H1 (cell line): Measurements from ENCODE around the gene DDX47. TPM values are rescaled to one million over a fixed set of nuclear protein-coding genes. Genes with fewer than 3 reads are reported as not detected.

ENCODE experiments used
- CTCF ChIA-PET: fragments of 300-600 bp; sonication (Branson Sonifier 250); formaldehyde crosslinking; loops from one replicate; lab custom pipeline; 2021; ENCODE audit not compliant: partially characterized antibody; lab: Charles Lee
- POLR2A ChIA-PET: fragments of 300-600 bp; sonication (Branson Sonifier 250); formaldehyde crosslinking; loops from one replicate; lab custom pipeline; 2021; ENCODE audit warnings: inconsistent platforms; ENCODE audit not compliant: partially characterized antibody; lab: Charles Lee
- DNase-seq, 2 experiments: peaks; one replicate each; pipeline versions ENCODE4 v3.0.0 to v3.0.0-alpha.2; 2010 to 2022; ENCODE audit warnings: low spot score in 2 of 2, low read depth in 1 of 2, mixed read lengths in 1 of 2
- FAIRE-seq: peaks from 2 replicates; lab custom pipeline; 2011; peaks lifted over from hg19 to GRCh38; lab: Jason Lieb, UNC
- H2AFZ ChIP-seq: 2 replicates; pipeline ENCODE4 v1.8.1; 2012; ENCODE audit warnings: low read length, inconsistent platforms
- H2AK5ac ChIP-seq: 2 replicates; pipeline ENCODE4 v1.6.1; 2013; ENCODE audit warnings: low read depth, low read length
- H2BK120ac ChIP-seq: replicated peaks from 2 replicates; pipeline ENCODE3; 2013; ENCODE audit warnings: low read depth, low read length, inconsistent platforms
- H2BK12ac ChIP-seq: 2 replicates; pipeline ENCODE4 v1.6.1; 2013; ENCODE audit warnings: low read depth, low read length
- H2BK15ac ChIP-seq: 2 replicates; pipeline ENCODE4 v1.6.1; 2013; ENCODE audit warnings: low read length
- H2BK20ac ChIP-seq: 2 replicates; pipeline ENCODE4 v1.6.1; 2013; ENCODE audit warnings: low read length
- H2BK5ac ChIP-seq: 2 replicates; pipeline ENCODE4 v1.6.1; 2013; ENCODE audit warnings: low read depth, low read length
- H3K14ac ChIP-seq: 2 replicates; pipeline ENCODE4 v1.6.1; 2013; ENCODE audit warnings: inconsistent platforms; ENCODE audit not compliant: insufficient read length
- H3K18ac ChIP-seq: 2 replicates; pipeline ENCODE4 v1.6.1; 2013; ENCODE audit warnings: low read length; ENCODE audit errors: extremely low read depth
- H3K23ac ChIP-seq: 2 replicates; pipeline ENCODE4 v1.6.1; 2013; ENCODE audit warnings: inconsistent platforms; ENCODE audit not compliant: insufficient read length
- H3K23me2 ChIP-seq: 2 replicates; pipeline ENCODE4 v1.6.1; 2013; ENCODE audit warnings: low read depth, low read length
- H3K27ac ChIP-seq: 2 replicates; pipeline ENCODE4 v1.6.1; 2011; ENCODE audit warnings: low read depth, low read length, inconsistent platforms
- H3K27me3 ChIP-seq, 4 experiments: replicated peaks in 1 of 4; 1 replicate in 1 of 4; 2 replicates in 3 of 4; pipeline versions ENCODE4 v1.6.1 to v1.8.1; 2011 to 2013; ENCODE audit warnings: low read length in 3 of 4, mild to moderate bottlenecking in 3 of 4, inconsistent platforms in 2 of 4, mixed read lengths in 2 of 4, moderate library complexity in 1 of 4; ENCODE audit not compliant: control insufficient read depth in 3 of 4, insufficient read depth in 3 of 4; ENCODE audit errors: extremely low read depth in 1 of 4
- H3K36me3 ChIP-seq, 4 experiments: 2 replicates each; pipeline versions ENCODE4 v1.6.1 to v1.8.1; 2011 to 2013; ENCODE audit warnings: mild to moderate bottlenecking in 4 of 4, low read length in 3 of 4, moderate library complexity in 2 of 4, control low read depth in 1 of 4, inconsistent platforms in 1 of 4; ENCODE audit not compliant: insufficient read depth in 4 of 4, control insufficient read depth in 2 of 4
- H3K4ac ChIP-seq: replicated peaks from 2 replicates; pipeline ENCODE3; 2013; ENCODE audit warnings: low read length, low read depth, mixed read lengths, inconsistent platforms; ENCODE audit not compliant: insufficient read length
- H3K4me1 ChIP-seq, 4 experiments: replicated peaks in 1 of 4; 1 replicate in 1 of 4; 2 replicates in 3 of 4; pipeline versions ENCODE4 v1.6.1 to v1.8.1; 2011 to 2013; ENCODE audit warnings: low read length in 3 of 4, inconsistent platforms in 2 of 4, mixed read lengths in 1 of 4; ENCODE audit not compliant: insufficient read depth in 4 of 4, control insufficient read depth in 3 of 4
- H3K4me2 ChIP-seq, 2 experiments: 2 replicates each; pipeline versions ENCODE4 v1.6.1 to v1.8.1; 2011 to 2013; ENCODE audit warnings: low read depth in 2 of 2, low read length in 2 of 2, control low read depth in 1 of 2, inconsistent platforms in 1 of 2, mild to moderate bottlenecking in 1 of 2; ENCODE audit not compliant: insufficient read depth in 1 of 2
- H3K4me3 ChIP-seq, 4 experiments: fragments of 200-600, 300-600 bp in 1 of 4; sonication (generic), shearing (Covaris generic), sonication (Bioruptor Twin) in 1 of 4; 2 replicates each; pipeline versions ENCODE4 v1.5.1 to v1.8.1; 2011 to 2016; ENCODE audit warnings: low read length in 4 of 4, low read depth in 3 of 4, control low read depth in 2 of 4, inconsistent platforms in 2 of 4, mild to moderate bottlenecking in 2 of 4, mixed read lengths in 1 of 4, moderate library complexity in 1 of 4; ENCODE audit not compliant: insufficient read depth in 2 of 4; ENCODE audit errors: extremely low read depth in 1 of 4
- H3K56ac ChIP-seq: replicated peaks from 2 replicates; pipeline ENCODE3; 2013; ENCODE audit warnings: low read depth, mild to moderate bottlenecking, mixed read lengths, low read length, inconsistent platforms; ENCODE audit not compliant: insufficient read length
- H3K79me1 ChIP-seq: 2 replicates; pipeline ENCODE4 v1.6.1; 2013; ENCODE audit warnings: low read depth, low read length, control low read depth
- H3K79me2 ChIP-seq, 2 experiments: 2 replicates each; pipeline versions ENCODE4 v1.6.1 to v1.8.1; 2012 to 2013; ENCODE audit warnings: low read length in 2 of 2, mild to moderate bottlenecking in 2 of 2, inconsistent platforms in 1 of 2; ENCODE audit not compliant: insufficient read depth in 2 of 2, control insufficient read depth in 1 of 2
- H3K9ac ChIP-seq, 4 experiments: replicated peaks in 1 of 4; 1 replicate in 1 of 4; 2 replicates in 3 of 4; pipeline versions ENCODE4 v1.6.1 to v1.8.1; 2011 to 2013; ENCODE audit warnings: low read depth in 3 of 4, low read length in 3 of 4, control low read depth in 2 of 4, mild to moderate bottlenecking in 2 of 4, moderate library complexity in 2 of 4, inconsistent platforms in 1 of 4; ENCODE audit errors: extremely low read depth in 1 of 4
- H3K9me3 ChIP-seq, 2 experiments: 2 replicates each; pipeline versions ENCODE4 v1.6.1 to v1.8.1; 2012 to 2013; ENCODE audit warnings: mild to moderate bottlenecking in 2 of 2, moderate library complexity in 2 of 2, control low read depth in 1 of 2, inconsistent platforms in 1 of 2, low read depth in 1 of 2, low read length in 1 of 2, mixed read lengths in 1 of 2; ENCODE audit not compliant: insufficient read depth in 2 of 2
- H4K20me1 ChIP-seq, 2 experiments: replicated peaks in 1 of 2; 2 replicates each; pipeline versions ENCODE3 to v1.8.1; 2011 to 2013; ENCODE audit warnings: inconsistent platforms in 2 of 2, low read length in 2 of 2, mild to moderate bottlenecking in 1 of 2; ENCODE audit not compliant: insufficient read depth in 2 of 2, control insufficient read depth in 1 of 2
- H4K5ac ChIP-seq: 2 replicates; pipeline ENCODE4 v1.6.1; 2013; ENCODE audit warnings: low read length, low read depth, mixed read lengths, inconsistent platforms; ENCODE audit not compliant: insufficient read length
- H4K8ac ChIP-seq: 2 replicates; pipeline ENCODE4 v1.8.0; 2013; ENCODE audit warnings: mild to moderate bottlenecking, moderate library complexity, low read length, inconsistent platforms; ENCODE audit not compliant: insufficient read depth; ENCODE audit errors: extremely low read depth
- H4K91ac ChIP-seq: replicated peaks from 2 replicates; pipeline ENCODE3; 2013; ENCODE audit warnings: low read length, mixed read lengths, inconsistent platforms; ENCODE audit not compliant: insufficient read length
- CBX5 ChIP-seq: fragments of 300-800, 300-1000 bp; sonication (generic); IDR thresholded peaks from 2 replicates; pipeline ENCODE4 v1.7.1; 2016; ENCODE audit warnings: antibody characterized with exemption, low read length, low read depth
- CREB1 ChIP-seq: IDR thresholded peaks from 2 replicates; pipeline ENCODE4 v1.6.1; 2012; ENCODE audit warnings: inconsistent platforms
- FOSL1 ChIP-seq: IDR thresholded peaks from 2 replicates; pipeline ENCODE4 v1.6.1; 2011; ENCODE audit warnings: mild to moderate bottlenecking, low read depth, low read length, moderate library complexity; ENCODE audit not compliant: insufficient read depth
- GABPA ChIP-seq: IDR thresholded peaks from 2 replicates; pipeline ENCODE4 v1.6.1; 2011; ENCODE audit warnings: mild to moderate bottlenecking, low read length, moderate library complexity, borderline replicate concordance; ENCODE audit not compliant: insufficient read depth
- MAFK ChIP-seq: IDR thresholded peaks from 2 replicates; pipeline ENCODE4 v1.6.1; 2012; ENCODE audit warnings: low read depth, mild to moderate bottlenecking, improper control_type of control experiment, low read length
- RFX5 ChIP-seq: IDR thresholded peaks from 2 replicates; pipeline ENCODE4 v1.6.1; 2011; ENCODE audit warnings: low read depth, low read length, improper control_type of control experiment, borderline replicate concordance
- SP4 ChIP-seq: IDR thresholded peaks from 2 replicates; pipeline ENCODE4 v1.6.1; 2012; ENCODE audit warnings: low read length, inconsistent platforms
- YY1 ChIP-seq: IDR thresholded peaks from 2 replicates; pipeline ENCODE4 v1.6.1; 2011; ENCODE audit warnings: low read depth, mild to moderate bottlenecking, low read length
- ZNF274 ChIP-seq: IDR thresholded peaks from 2 replicates; pipeline ENCODE4 v1.7.0; 2012; ENCODE audit warnings: low read length, borderline replicate concordance; ENCODE audit errors: extremely low read depth
- WGBS, 2 experiments: shearing (Covaris generic) in 1 of 2; methylation state at CpG; one replicate each; pipeline versions ENCODE4 v1.1.6 to v1.1.7; 2013 to 2015; ENCODE audit warnings: low lambda C conversion rate in 2 of 2, mixed read lengths in 2 of 2, inconsistent platforms in 1 of 2, low coverage in 1 of 2, missing lambda C conversion rate in 1 of 2; ENCODE audit not compliant: insufficient replicate concordance in 2 of 2, insufficient coverage in 1 of 2, insufficient read length in 1 of 2; ENCODE audit errors: extremely low coverage in 1 of 2, missing lambda C conversion rate in 1 of 2; 5-methylcytosine and 5-hydroxymethylcytosine counted together
- polyA plus RNA-seq, 7 experiments: library from polyadenylated mRNA; depleted of rRNA in 3 of 7; stranded (reverse) in 5 of 7; unstranded in 2 of 7; fragments of >200 nt in 5 of 7; fragments of 200-250 nt in 2 of 7; gene quantifications; 1 replicate in 5 of 7; 2 replicates in 1 of 7; 4 replicates in 1 of 7; pipeline versions ENCODE4 v1.2.1 to v1.2.3, GENCODE V29; 2011 to 2013; ENCODE audit warnings: missing spikeins in 2 of 7, mixed read lengths in 2 of 7
- total RNA-seq: library from RNA; stranded (reverse); fragmentation: NEBNext Ultra II Directional; extraction: Animal tissue kit (Norgen Biotek cat#: 25700); gene quantifications from 2 replicates; pipeline ENCODE4 v1.2.1, GENCODE V29; 2021
- TF ChIP-seq, protein P1 (sequence below): IDR thresholded peaks from 2 replicates; pipeline ENCODE4 v1.6.1; 2011; ENCODE audit warnings: low read length, improper control_type of control experiment
- TF ChIP-seq, protein P2 (sequence below), 3 experiments: IDR thresholded peaks; 1 replicate in 2 of 3; 2 replicates in 1 of 3; pipeline versions ENCODE4 v1.5.1 to v1.6.1; 2011; ENCODE audit warnings: low read length in 3 of 3, mild to moderate bottlenecking in 3 of 3, inconsistent platforms in 2 of 3, low read depth in 1 of 3, moderate library complexity in 1 of 3; ENCODE audit not compliant: insufficient read depth in 1 of 3; ENCODE audit errors: control extremely low read depth in 1 of 3

The DDX47 gene
- total and polyA plus RNA-seq, 2 of the 8 experiments (the other 6 are each of a cell fraction or from before 2014, with no cell fraction given): 54.4 to 74.2 TPM

DNA sequence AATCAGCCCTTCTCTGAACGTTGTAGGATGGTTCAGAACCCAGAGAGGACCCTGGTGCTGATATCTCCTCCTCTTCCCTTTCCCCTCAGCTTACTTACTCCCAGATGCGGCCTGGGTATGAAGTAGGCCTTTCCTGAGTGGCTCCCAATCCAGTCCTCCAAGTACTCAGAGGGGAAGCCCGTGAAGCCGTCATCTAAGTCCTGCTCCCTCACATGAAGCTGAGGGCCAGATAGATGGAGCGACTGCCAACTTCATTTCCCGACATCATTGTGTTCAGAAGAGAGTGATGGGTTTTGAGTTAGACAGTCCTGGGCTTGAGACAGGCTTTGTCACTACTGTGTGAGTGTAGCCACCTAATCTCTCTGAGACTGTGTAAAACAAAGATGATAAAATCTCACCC, 25.0 kb upstream of the DDX47 start:
- no peak overlapping the region for H4K8ac ChIP-seq
- ChIA-PET CTCF (interaction anchor here (0.6 to 4.7 kb wide), 14 partner anchors 11 to 250 kb away, joined by 3 to 55 read pairs (median 6); partner anchors contain the start of gene DDX47), POLR2A (interaction anchor here (0.6 kb wide), 1 partner anchor 15 kb away, joined by 4 read pairs; no protein-coding TSS in a partner anchor)
- H3K56ac ChIP-seq: no peak overlapping the region
- no peaks in the 10 kb centered on the region for H3K9me3 ChIP-seq
- no peak overlapping the region for H2BK15ac ChIP-seq
- no peak for DNase-seq
- H3K4me1 ChIP-seq: peaks cover 5 to 13% (median 11%) of the 10 kb centered on the region in 4 experiments
- H3K27ac ChIP-seq: no peak overlapping the region
- no peaks in the 10 kb centered on the region for H3K79me1 ChIP-seq
- H2AFZ ChIP-seq: no peak overlapping the region
- H4K20me1 ChIP-seq: no peaks in the 10 kb centered on the region
- H3K9ac ChIP-seq: no peak overlapping the region
- no peaks in the 10 kb centered on the region for H3K79me2 ChIP-seq
- no peak overlapping the region for H2BK120ac ChIP-seq
- H3K18ac ChIP-seq: no peak overlapping the region
- H3K27me3 ChIP-seq: peaks cover 12 to 29% (median 18%) of the 10 kb centered on the region in 4 experiments
- H2BK12ac ChIP-seq: no peak overlapping the region
- H2AK5ac ChIP-seq: no peak overlapping the region
- no peak overlapping the region for H3K14ac ChIP-seq
- H3K4me3 ChIP-seq: no peak overlapping the region
- H3K4ac ChIP-seq: no peak overlapping the region
- no peak for FAIRE-seq
- peaks cover 4% of the 10 kb centered on the region; the same call in 1 of the 2 replicates for H3K23me2 ChIP-seq
- no peak overlapping the region for H2BK5ac ChIP-seq
- H3K4me2 ChIP-seq: no peak overlapping the region; a peak in 1 of 4 replicates
- no peak overlapping the region for H4K5ac ChIP-seq
- H4K91ac ChIP-seq: no peak overlapping the region
- no peak overlapping the region for H3K23ac ChIP-seq
- no peaks in the 10 kb centered on the region for H3K36me3 ChIP-seq
- no peak overlapping the region for H2BK20ac ChIP-seq
- 91% methylated on average over 6 of the region's 6 CpGs; no CpG with 5 or more reads in 1 of the 2 experiments for WGBS, 2 experiments
- TF ChIP-seq, protein P1, sequence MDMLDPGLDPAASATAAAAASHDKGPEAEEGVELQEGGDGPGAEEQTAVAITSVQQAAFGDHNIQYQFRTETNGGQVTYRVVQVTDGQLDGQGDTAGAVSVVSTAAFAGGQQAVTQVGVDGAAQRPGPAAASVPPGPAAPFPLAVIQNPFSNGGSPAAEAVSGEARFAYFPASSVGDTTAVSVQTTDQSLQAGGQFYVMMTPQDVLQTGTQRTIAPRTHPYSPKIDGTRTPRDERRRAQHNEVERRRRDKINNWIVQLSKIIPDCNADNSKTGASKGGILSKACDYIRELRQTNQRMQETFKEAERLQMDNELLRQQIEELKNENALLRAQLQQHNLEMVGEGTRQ: no peak
- TF ChIP-seq FOSL1: no peak
- TF ChIP-seq SP4: no peak
- no peak for TF ChIP-seq CREB1
- TF ChIP-seq RFX5: no peak
- no peak for TF ChIP-seq MAFK
- no peak for TF ChIP-seq GABPA
- TF ChIP-seq ZNF274: no peak
- no peak for TF ChIP-seq CBX5
- TF ChIP-seq, protein P2, sequence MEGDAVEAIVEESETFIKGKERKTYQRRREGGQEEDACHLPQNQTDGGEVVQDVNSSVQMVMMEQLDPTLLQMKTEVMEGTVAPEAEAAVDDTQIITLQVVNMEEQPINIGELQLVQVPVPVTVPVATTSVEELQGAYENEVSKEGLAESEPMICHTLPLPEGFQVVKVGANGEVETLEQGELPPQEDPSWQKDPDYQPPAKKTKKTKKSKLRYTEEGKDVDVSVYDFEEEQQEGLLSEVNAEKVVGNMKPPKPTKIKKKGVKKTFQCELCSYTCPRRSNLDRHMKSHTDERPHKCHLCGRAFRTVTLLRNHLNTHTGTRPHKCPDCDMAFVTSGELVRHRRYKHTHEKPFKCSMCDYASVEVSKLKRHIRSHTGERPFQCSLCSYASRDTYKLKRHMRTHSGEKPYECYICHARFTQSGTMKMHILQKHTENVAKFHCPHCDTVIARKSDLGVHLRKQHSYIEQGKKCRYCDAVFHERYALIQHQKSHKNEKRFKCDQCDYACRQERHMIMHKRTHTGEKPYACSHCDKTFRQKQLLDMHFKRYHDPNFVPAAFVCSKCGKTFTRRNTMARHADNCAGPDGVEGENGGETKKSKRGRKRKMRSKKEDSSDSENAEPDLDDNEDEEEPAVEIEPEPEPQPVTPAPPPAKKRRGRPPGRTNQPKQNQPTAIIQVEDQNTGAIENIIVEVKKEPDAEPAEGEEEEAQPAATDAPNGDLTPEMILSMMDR (IDR thresholded peaks at IDR 0.05; ENCODE audit: control extremely low read depth in 1 of 3, insufficient read depth in 1 of 3, low read depth in 1 of 3, low read length in 3 of 3): no peak
- no peak for TF ChIP-seq YY1
